ENCODE measurements around the gene USP24. TPM values are rescaled to one million over a fixed set of nuclear protein-coding genes. Genes with fewer than 3 reads are reported as not detected.

The USP24 gene
- total and polyA plus RNA-seq, 2 donors (not counting 1 experiment from before 2014, with no cell fraction given): 18.9 to 152 TPM

DNA sequence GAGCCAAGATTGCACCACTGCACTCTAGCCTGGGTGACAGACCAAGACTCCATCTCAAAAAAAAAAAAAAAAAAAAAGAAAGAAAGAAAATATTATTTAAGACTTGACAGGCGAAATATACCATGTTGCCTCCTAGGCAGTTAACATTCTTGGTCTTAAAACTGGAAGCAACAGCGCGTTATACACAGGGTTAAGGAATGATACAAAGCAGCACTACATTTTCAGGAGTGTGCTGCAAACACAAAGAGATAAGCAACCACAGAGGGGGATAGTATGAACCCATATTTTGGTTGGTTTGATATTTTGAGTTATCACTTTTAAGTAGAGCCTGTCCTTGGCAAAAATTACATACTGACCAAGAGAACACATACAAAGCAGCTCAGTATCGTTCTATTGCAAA is 25.1 kb downstream of the USP24 start:
- Histone ChIP-seq H3K27me3 (replicated peaks in 1 of 4; ENCODE audit: control extremely low read depth in 1 of 4, control insufficient read depth in 3 of 4, insufficient read depth in 4 of 4, low read length in 3 of 4) (no peaks in the 10 kb centered on the region), H3K4me3 (ENCODE audit: control extremely low read depth in 1 of 5, extremely low read depth in 1 of 5, insufficient read depth in 1 of 5, low read depth in 2 of 5, low read length in 4 of 5) (no peak overlapping the region), H3K4me1 (ENCODE audit: control insufficient read depth in 2 of 2, insufficient read depth in 2 of 2, low read length in 2 of 2) (peaks cover 6 to 26% of the 10 kb centered on the region in 2 donors), H2AFZ (ENCODE audit: insufficient read depth, low read depth, low read length, poor library complexity, severe bottlenecking) (no peak overlapping the region), H4K20me1 (ENCODE audit: control insufficient read depth, insufficient read depth, low read length, poor library complexity, severe bottlenecking) (peaks cover 65% of the 10 kb centered on the region), H3K9me3 (ENCODE audit: control extremely low read depth in 1 of 3, control insufficient read depth in 2 of 3, insufficient read depth in 1 of 3, low read length in 2 of 3) (peaks cover 0 to 3% (median under 1%) of the 10 kb centered on the region in 3 donors), H3K79me2 (ENCODE audit: control insufficient read depth, insufficient read depth, low read length) (peaks cover 95% of the 10 kb centered on the region), H3K27ac (ENCODE audit: low read length in 2 of 2) (no peak overlapping the region), H3K36me3 (replicated peaks in 1 of 2; ENCODE audit: control extremely low read depth in 1 of 2, control insufficient read depth in 1 of 2, extremely low read depth in 1 of 2, insufficient read depth in 2 of 2, low read length in 1 of 2) (peaks cover 2 to 9% of the 10 kb centered on the region in 2 experiments), H3K4me2 (replicated peaks; ENCODE audit: low read depth, low read length, poor library complexity, severe bottlenecking) (no peak overlapping the region), H3K9ac (ENCODE audit: low read length) (no peak overlapping the region)
- 100% methylated on average over 3 of the region's 4 CpGs for WGBS (ENCODE audit: insufficient coverage)
- ATAC-seq (ENCODE audit: low read depth) (no peak), DNase-seq (no peak)
- ChIA-PET CTCF (interaction anchor here (1.2 to 1.6 kb wide), 3 partner anchors 15 to 87 kb away, joined by 3 to 4 read pairs (median 3); no protein-coding TSS in a partner anchor), POLR2A (no interaction called here)
- Mint-ChIP-seq H3K4me1 (peaks cover 56% of the 10 kb centered on the region), H3K9me3 (ENCODE audit: insufficient read depth) (peaks cover 1% of the 10 kb centered on the region), H3K27ac (no peak overlapping the region), H3K4me3 (no peak overlapping the region), H3K27me3 (no peaks in the 10 kb centered on the region)
- no peak for TF ChIP-seq EZH2 (IDR thresholded peaks at IDR 0.05; ENCODE audit: borderline replicate concordance, insufficient read depth, low read depth, low read length, poor library complexity, severe bottlenecking)
- TF ChIP-seq, protein P1, sequence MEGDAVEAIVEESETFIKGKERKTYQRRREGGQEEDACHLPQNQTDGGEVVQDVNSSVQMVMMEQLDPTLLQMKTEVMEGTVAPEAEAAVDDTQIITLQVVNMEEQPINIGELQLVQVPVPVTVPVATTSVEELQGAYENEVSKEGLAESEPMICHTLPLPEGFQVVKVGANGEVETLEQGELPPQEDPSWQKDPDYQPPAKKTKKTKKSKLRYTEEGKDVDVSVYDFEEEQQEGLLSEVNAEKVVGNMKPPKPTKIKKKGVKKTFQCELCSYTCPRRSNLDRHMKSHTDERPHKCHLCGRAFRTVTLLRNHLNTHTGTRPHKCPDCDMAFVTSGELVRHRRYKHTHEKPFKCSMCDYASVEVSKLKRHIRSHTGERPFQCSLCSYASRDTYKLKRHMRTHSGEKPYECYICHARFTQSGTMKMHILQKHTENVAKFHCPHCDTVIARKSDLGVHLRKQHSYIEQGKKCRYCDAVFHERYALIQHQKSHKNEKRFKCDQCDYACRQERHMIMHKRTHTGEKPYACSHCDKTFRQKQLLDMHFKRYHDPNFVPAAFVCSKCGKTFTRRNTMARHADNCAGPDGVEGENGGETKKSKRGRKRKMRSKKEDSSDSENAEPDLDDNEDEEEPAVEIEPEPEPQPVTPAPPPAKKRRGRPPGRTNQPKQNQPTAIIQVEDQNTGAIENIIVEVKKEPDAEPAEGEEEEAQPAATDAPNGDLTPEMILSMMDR (IDR thresholded peaks at IDR 0.05): no peak
- intact Hi-C loops (cut with micrococcal nuclease): no loop called here

DNA sequence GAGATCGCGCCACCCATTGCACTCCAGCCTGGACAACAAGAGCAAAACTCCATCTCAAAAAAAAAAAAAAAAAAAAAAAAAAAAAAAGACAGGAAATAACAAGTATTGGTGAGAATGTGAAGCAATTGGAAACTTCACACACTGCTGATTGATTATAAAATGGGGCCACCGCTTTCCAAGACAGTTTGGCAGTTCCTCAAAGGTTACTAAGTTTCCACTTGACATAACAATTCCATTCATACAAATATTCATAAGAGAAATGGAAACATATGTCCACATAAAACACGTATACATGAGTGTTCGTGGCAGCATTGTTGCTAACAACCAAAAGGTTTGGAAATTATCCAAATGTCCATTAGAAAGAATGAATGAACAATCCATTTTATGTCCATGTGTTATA is 26.3 kb downstream of the USP24 start:
- DNase-seq (no peak), ATAC-seq (ENCODE audit: low read depth) (no peak)
- POLR2A ChIA-PET: no interaction called here

More for the DNA sequence above, 26.3 kb downstream of the USP24 start:
- Mint-ChIP-seq H3K9me3 (ENCODE audit: insufficient read depth) (peaks cover 8% of the 10 kb centered on the region), H3K27ac (no peak overlapping the region), H3K4me3 (no peak overlapping the region), H3K4me1 (peaks cover 53% of the 10 kb centered on the region), H3K27me3 (no peaks in the 10 kb centered on the region)
- Histone ChIP-seq H3K4me3 (ENCODE audit: control extremely low read depth in 1 of 5, extremely low read depth in 1 of 5, insufficient read depth in 1 of 5, low read depth in 2 of 5, low read length in 4 of 5) (no peak overlapping the region), H2AFZ (ENCODE audit: insufficient read depth, low read depth, low read length, poor library complexity, severe bottlenecking) (no peak overlapping the region), H3K9ac (ENCODE audit: low read length) (no peak overlapping the region), H4K20me1 (ENCODE audit: control insufficient read depth, insufficient read depth, low read length, poor library complexity, severe bottlenecking) (peaks cover 64% of the 10 kb centered on the region), H3K27ac (ENCODE audit: low read length in 2 of 2) (no peak overlapping the region), H3K4me1 (ENCODE audit: control insufficient read depth in 2 of 2, insufficient read depth in 2 of 2, low read length in 2 of 2) (peaks cover 0 to 15% of the 10 kb centered on the region in 2 donors), H3K79me2 (ENCODE audit: control insufficient read depth, insufficient read depth, low read length) (peaks cover 95% of the 10 kb centered on the region), H3K9me3 (ENCODE audit: control extremely low read depth in 1 of 3, control insufficient read depth in 2 of 3, insufficient read depth in 1 of 3, low read length in 2 of 3) (peaks cover 5 to 10% (median 9%) of the 10 kb centered on the region in 3 donors), H3K27me3 (replicated peaks in 1 of 4; ENCODE audit: control extremely low read depth in 1 of 4, control insufficient read depth in 3 of 4, insufficient read depth in 4 of 4, low read length in 3 of 4) (no peaks in the 10 kb centered on the region), H3K36me3 (replicated peaks in 1 of 2; ENCODE audit: control extremely low read depth in 1 of 2, control insufficient read depth in 1 of 2, extremely low read depth in 1 of 2, insufficient read depth in 2 of 2, low read length in 1 of 2) (peaks cover 3 to 9% of the 10 kb centered on the region in 2 experiments), H3K4me2 (replicated peaks; ENCODE audit: low read depth, low read length, poor library complexity, severe bottlenecking) (no peak overlapping the region)
- intact Hi-C loops (cut with micrococcal nuclease): no loop called here
- CTCF ChIA-PET: interaction anchor here (1.1 to 1.2 kb wide), 2 partner anchors 12 to 88 kb away, joined by 3 to 4 read pairs; no protein-coding TSS in a partner anchor
- WGBS (ENCODE audit: insufficient coverage): no CpG with 5 or more reads among the region's 5 CpGs
- TF ChIP-seq, protein P1 (IDR thresholded peaks at IDR 0.05): no peak
- no peak for TF ChIP-seq EZH2 (IDR thresholded peaks at IDR 0.05; ENCODE audit: borderline replicate concordance, insufficient read depth, low read depth, low read length, poor library complexity, severe bottlenecking)

All from B cell (primary cell).